Activated CD8-positive, alpha-beta T cell treated with anti-CD3 and anti-CD28 coated beads for 36 hours (primary cell): ENCODE results near the gene RABGAP1L. TPM values are rescaled to one million over a fixed set of nuclear protein-coding genes. Genes with fewer than 3 reads are reported as not detected.

ENCODE experiments used
- ATAC-seq: fragments of 200-7000 bp; cut with Tn5 transposase; one replicate; pipeline ENCODE4 v1.10.0; 2021; ENCODE audit warnings: mild to moderate bottlenecking, moderate library complexity
- CTCF ChIA-PET: fragments of 350-600 bp; sonication (Branson Sonifier 250); formaldehyde crosslinking; loops from one replicate; lab custom pipeline; 2021; ENCODE audit warnings: antibody characterized with exemption; lab: Charles Lee
- POLR2A ChIA-PET: fragments of 350-600 bp; sonication (Branson Sonifier 250); formaldehyde crosslinking; loops from one replicate; lab custom pipeline; 2021; ENCODE audit warnings: antibody characterized with exemption; lab: Charles Lee
- DNase-seq: peaks from one replicate; pipeline ENCODE4 v3.0.0-alpha.2; 2020
- H3K27ac Mint-ChIP-seq: one replicate; pipeline ENCODE4 v1.8.0; 2021; ENCODE audit warnings: mild to moderate bottlenecking, mixed read lengths
- H3K27me3 Mint-ChIP-seq: one replicate; pipeline ENCODE4 v1.8.0; 2021; ENCODE audit warnings: mixed read lengths
- H3K36me3 Mint-ChIP-seq: one replicate; pipeline ENCODE4 v1.8.0; 2021; ENCODE audit warnings: low read depth, mixed read lengths
- H3K4me1 Mint-ChIP-seq: one replicate; pipeline ENCODE4 v1.8.0; 2021; ENCODE audit warnings: low read depth, mixed read lengths
- H3K4me3 Mint-ChIP-seq: one replicate; pipeline ENCODE4 v1.8.0; 2021; ENCODE audit warnings: mild to moderate bottlenecking, moderate library complexity, mixed read lengths
- H3K9me3 Mint-ChIP-seq: one replicate; pipeline ENCODE4 v1.8.0; 2021; ENCODE audit warnings: mixed read lengths
- intact Hi-C: fragments of 100-400 bp; cut with micrococcal nuclease; formaldehyde crosslinking; loops from one replicate; pipeline ENCODE4 v1.10.0; 2022
- total RNA-seq, 2 experiments: library from RNA; stranded (reverse); gene quantifications; one replicate each; pipeline ENCODE4 v1.2.3, GENCODE V29; 2021
- TF ChIP-seq, protein P1 (sequence below): fragments of 200-600 bp; IDR thresholded peaks from one replicate; pipeline ENCODE4 v1.8.0; 2022; ENCODE audit warnings: antibody characterized with exemption, mild to moderate bottlenecking

The RABGAP1L gene
- total RNA-seq, 2 experiments from 2014 or later = 26.9 to 29.4 TPM

DNA sequence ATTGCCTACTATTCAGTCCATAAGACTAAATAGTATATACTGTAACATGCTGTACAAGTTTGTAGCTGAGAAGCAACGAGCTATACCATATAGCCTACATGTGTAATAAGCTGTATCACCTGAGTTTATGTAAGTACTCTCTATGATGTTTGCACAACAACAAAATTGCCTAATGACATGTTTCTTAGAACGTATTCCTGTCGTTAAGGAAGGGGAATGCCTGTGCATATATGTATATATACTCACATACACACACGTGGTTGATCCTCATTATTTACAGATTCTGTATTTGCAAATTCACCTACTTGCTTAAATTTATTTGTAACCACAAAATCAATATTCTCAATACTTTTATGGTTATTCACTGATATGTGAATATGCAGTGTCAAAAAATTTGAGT is 504.0 kb downstream of the RABGAP1L start:
- ChIA-PET POLR2A (no interaction called here), CTCF (no interaction called here)
- Mint-ChIP-seq H3K9me3 (peaks cover 9% of the 10 kb centered on the region), H3K36me3 (peaks cover 7% of the 10 kb centered on the region), H3K4me3 (no peak overlapping the region), H3K27me3 (no peaks in the 10 kb centered on the region), H3K27ac (no peak overlapping the region), H3K4me1 (no peaks in the 10 kb centered on the region)
- TF ChIP-seq, protein P1, sequence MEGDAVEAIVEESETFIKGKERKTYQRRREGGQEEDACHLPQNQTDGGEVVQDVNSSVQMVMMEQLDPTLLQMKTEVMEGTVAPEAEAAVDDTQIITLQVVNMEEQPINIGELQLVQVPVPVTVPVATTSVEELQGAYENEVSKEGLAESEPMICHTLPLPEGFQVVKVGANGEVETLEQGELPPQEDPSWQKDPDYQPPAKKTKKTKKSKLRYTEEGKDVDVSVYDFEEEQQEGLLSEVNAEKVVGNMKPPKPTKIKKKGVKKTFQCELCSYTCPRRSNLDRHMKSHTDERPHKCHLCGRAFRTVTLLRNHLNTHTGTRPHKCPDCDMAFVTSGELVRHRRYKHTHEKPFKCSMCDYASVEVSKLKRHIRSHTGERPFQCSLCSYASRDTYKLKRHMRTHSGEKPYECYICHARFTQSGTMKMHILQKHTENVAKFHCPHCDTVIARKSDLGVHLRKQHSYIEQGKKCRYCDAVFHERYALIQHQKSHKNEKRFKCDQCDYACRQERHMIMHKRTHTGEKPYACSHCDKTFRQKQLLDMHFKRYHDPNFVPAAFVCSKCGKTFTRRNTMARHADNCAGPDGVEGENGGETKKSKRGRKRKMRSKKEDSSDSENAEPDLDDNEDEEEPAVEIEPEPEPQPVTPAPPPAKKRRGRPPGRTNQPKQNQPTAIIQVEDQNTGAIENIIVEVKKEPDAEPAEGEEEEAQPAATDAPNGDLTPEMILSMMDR = no peak
- ATAC-seq (no peak), DNase-seq (no peak)
- intact Hi-C loops = no loop called here

DNA sequence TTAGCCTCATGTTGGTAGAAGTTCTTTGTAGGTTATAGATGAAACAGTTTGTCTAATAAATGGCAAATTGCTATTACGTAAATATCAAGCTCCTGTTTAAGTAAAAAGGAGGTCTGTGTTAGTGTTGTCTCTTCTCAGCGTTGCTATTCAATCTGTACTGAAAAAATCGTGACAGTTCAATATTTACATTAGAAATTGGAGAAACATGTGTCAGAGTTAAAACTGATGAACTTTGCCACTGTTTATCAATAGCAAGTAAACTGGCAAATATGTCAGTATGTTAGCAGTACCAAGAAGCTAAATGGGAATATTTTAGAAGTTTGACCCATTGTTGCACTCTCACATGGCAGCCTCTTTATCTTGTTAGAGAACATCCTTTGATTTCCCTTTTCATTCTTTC is 506.9 kb downstream of the RABGAP1L start:
- no peaks in the 10 kb centered on the region for H3K4me1 Mint-ChIP-seq
- TF ChIP-seq, protein P1 = no peak
- H3K36me3 Mint-ChIP-seq = peaks cover 14% of the 10 kb centered on the region
- ATAC-seq (no peak), DNase-seq (no peak)
- ChIA-PET CTCF (no interaction called here), POLR2A (no interaction called here)
- no peak overlapping the region for H3K4me3 Mint-ChIP-seq
- no peak overlapping the region for H3K27ac Mint-ChIP-seq
- no peaks in the 10 kb centered on the region for H3K27me3 Mint-ChIP-seq
- intact Hi-C loops = no loop called here
- peaks cover 22% of the 10 kb centered on the region for H3K9me3 Mint-ChIP-seq

DNA sequence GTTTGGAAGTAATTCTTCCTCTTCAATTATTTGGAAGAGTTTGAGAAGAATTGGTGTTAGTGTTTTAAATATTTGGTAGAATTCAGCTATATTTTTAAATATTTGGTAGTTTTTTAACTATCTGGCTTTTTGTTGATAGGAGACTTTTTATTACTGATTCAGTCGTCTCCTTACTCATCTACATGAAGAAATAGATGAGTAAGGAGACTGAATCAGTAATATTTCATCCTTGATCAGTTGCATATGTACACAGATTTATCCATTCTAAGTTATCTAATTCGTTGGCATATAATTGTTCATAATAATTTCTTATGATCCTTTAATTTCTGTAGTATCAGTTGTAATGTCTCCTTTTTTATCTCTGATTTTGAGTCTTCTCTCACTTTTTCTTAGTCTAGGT is 512.5 kb downstream of the RABGAP1L start:
- DNase-seq = no peak

DNA sequence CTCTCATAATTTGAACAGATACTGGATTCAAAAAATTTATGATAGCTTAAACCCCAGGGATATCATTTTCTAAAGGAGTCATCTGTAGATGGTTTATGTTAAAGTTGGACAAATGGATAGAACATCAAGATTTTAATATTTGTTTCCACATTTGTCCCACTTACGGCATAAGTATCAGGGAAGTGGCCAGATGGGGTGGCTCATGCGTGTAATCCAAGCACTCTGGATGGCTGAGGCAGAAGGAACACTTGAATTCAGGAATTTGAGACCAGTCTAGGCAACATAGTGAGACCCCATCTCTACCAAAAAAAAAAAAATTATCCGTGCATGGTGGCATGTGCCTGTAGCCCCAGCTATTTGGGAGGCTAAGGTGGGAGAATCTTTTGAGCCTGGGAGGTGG is 517.5 kb downstream of the RABGAP1L start:
- no peaks in the 10 kb centered on the region for H3K9me3 Mint-ChIP-seq
- H3K4me1 Mint-ChIP-seq = no peaks in the 10 kb centered on the region
- intact Hi-C loops = no loop called here
- ATAC-seq (no peak), DNase-seq (no peak)
- ChIA-PET CTCF (no interaction called here), POLR2A (no interaction called here)
- TF ChIP-seq, protein P1 = no peak
- no peak overlapping the region for H3K27ac Mint-ChIP-seq
- no peaks in the 10 kb centered on the region for H3K27me3 Mint-ChIP-seq
- no peaks in the 10 kb centered on the region for H3K36me3 Mint-ChIP-seq
- no peak overlapping the region for H3K4me3 Mint-ChIP-seq

More for the DNA sequence above, 512.5 kb downstream of the RABGAP1L start:
- Mint-ChIP-seq H3K36me3 (peaks cover 14% of the 10 kb centered on the region), H3K9me3 (peaks cover 22% of the 10 kb centered on the region), H3K27me3 (no peaks in the 10 kb centered on the region), H3K4me1 (no peaks in the 10 kb centered on the region), H3K27ac (no peak overlapping the region), H3K4me3 (no peak overlapping the region)
- intact Hi-C loops = no loop called here
- ChIA-PET POLR2A (no interaction called here), CTCF (no interaction called here)
- ATAC-seq = no peak
- TF ChIP-seq, protein P1 = no peak

DNA sequence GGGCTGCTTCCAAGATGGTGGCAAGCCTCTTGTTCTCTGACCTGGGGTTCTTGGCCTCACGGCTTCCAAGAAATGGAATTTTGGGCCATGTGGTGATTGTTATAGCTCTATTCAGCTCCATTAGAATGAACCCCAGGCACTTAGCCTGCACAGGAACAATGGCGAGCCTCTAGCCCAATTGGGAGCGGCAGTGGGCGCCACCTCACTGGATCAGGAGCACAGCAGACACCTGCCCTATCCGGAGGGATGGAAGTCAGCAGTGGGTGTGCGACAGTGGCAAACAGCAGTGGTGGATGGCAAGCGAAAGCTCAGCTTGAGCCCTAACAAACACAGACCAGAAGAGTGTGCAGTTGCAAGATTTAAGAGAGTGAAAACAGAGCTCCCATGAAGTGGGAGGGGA is 519.3 kb downstream of the RABGAP1L start:
- ATAC-seq (no peak), DNase-seq (no peak)
- TF ChIP-seq, protein P1 = no peak
- CTCF ChIA-PET = no interaction called here
- intact Hi-C loops = no loop called here
- H3K9me3 Mint-ChIP-seq = no peaks in the 10 kb centered on the region
- no peak overlapping the region for H3K27ac Mint-ChIP-seq
- no peaks in the 10 kb centered on the region for H3K4me1 Mint-ChIP-seq
- POLR2A ChIA-PET = no interaction called here
- H3K4me3 Mint-ChIP-seq = no peak overlapping the region
- H3K27me3 Mint-ChIP-seq = no peaks in the 10 kb centered on the region
- no peaks in the 10 kb centered on the region for H3K36me3 Mint-ChIP-seq
